Adipocyte (in vitro differentiated cells): ENCODE measurements around the gene UBXN11.

Experiments
- DNase-seq: peaks from one replicate; pipeline ENCODE4 v3.0.0-alpha.2; 2015; ENCODE audit warnings: low read depth
- H3K27me3 ChIP-seq: replicated peaks from 2 replicates; pipeline ENCODE4 v1.7.0; 2013; ENCODE audit warnings: mild to moderate bottlenecking, low read length, moderate library complexity; ENCODE audit not compliant: control insufficient read depth, insufficient read depth
- H3K36me3 ChIP-seq: 2 replicates; pipeline ENCODE4 v1.7.0; 2013; ENCODE audit warnings: low read length, mild to moderate bottlenecking, moderate library complexity; ENCODE audit not compliant: control insufficient read depth, insufficient read depth, severe bottlenecking
- H3K4me1 ChIP-seq: 2 replicates; pipeline ENCODE4 v1.7.0; 2013; ENCODE audit warnings: mild to moderate bottlenecking, low read length, moderate library complexity; ENCODE audit not compliant: control insufficient read depth, insufficient read depth
- H3K4me3 ChIP-seq: 2 replicates; pipeline ENCODE4 v1.7.0; 2013; ENCODE audit warnings: mild to moderate bottlenecking, low read length, moderate library complexity
- H3K9ac ChIP-seq: 2 replicates; pipeline ENCODE4 v1.7.0; 2013; ENCODE audit warnings: mild to moderate bottlenecking, low read length, moderate library complexity
- H3K9me3 ChIP-seq: 2 replicates; pipeline ENCODE4 v1.7.0; 2013; ENCODE audit warnings: mild to moderate bottlenecking, low read length, moderate library complexity; ENCODE audit not compliant: control insufficient read depth

The UBXN11 gene

DNA sequence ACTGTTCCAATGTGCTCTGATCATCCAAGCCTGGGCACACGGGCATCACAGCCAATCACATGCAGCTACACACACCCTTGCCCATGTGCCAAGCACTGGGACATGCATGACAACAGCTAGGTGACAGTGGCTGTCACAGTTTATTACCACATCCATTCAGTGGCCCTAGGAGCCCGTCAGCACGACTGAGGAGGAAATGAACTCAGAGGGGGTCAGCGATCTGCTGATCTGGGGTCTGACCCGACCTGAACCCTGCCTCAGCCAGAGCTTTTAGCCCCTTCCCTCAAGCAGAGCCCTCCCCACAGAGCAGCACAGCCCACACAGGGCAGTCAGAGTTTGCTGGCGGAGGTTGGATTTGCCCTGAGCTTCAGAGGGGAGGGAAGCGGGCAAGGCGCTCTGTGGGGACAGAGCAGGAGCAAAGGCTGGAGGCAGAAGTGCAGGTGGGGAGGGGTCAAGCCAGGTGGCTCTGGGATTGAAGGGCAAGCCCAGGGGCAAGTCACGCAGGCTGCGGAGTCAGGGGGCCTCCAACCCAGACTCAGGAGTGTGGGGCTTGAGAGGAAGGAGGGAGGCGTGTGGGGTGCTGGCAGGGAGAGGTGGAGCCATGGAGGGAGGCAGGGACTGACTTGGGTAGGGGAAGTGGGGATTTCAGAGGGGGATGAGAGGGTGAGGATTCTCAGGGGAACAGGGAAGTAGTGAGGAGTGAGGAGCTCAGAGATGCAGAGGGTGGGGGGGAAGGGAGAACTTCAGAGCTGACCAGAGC lies 16.1 kb downstream of the UBXN11 start:
- H3K4me3 ChIP-seq, result no peak overlapping the region
- H3K9me3 ChIP-seq, result no peaks in the 10 kb centered on the region
- peaks cover 6% of the 10 kb centered on the region for H3K36me3 ChIP-seq
- DNase-seq, result no peak
- H3K9ac ChIP-seq, result no peak overlapping the region
- no peaks in the 10 kb centered on the region for H3K27me3 ChIP-seq
- H3K4me1 ChIP-seq, result peaks cover 27% of the 10 kb centered on the region

- Histone ChIP-seq H3K4me3 (no peak overlapping the region), H3K9me3 (no peaks in the 10 kb centered on the region), H3K27me3 (no peaks in the 10 kb centered on the region), H3K9ac (no peak overlapping the region), H3K4me1 (peaks cover 35% of the 10 kb centered on the region), H3K36me3 (peaks cover 6% of the 10 kb centered on the region)
- DNase-seq, result no peak
Measured at GRCh38 chr1:26289158-26290059, 17.0 kb downstream of the UBXN11 start.

GRCh38 chr1:26288311-26288941 lies 18.0 kb downstream of the UBXN11 start:
- no peaks in the 10 kb centered on the region for H3K9me3 ChIP-seq
- no peak for DNase-seq
- H3K27me3 ChIP-seq, result no peaks in the 10 kb centered on the region
- H3K36me3 ChIP-seq, result no peaks in the 10 kb centered on the region
- H3K4me1 ChIP-seq, result peaks cover 45% of the 10 kb centered on the region
- H3K4me3 ChIP-seq, result no peak overlapping the region
- H3K9ac ChIP-seq, result no peak overlapping the region

GRCh38 chr1:26287811-26288210 lies 18.6 kb downstream of the UBXN11 start:
- no peak overlapping the region for H3K4me3 ChIP-seq
- no peak overlapping the region for H3K9ac ChIP-seq
- no peaks in the 10 kb centered on the region for H3K27me3 ChIP-seq
- H3K9me3 ChIP-seq, result no peaks in the 10 kb centered on the region
- peaks cover 51% of the 10 kb centered on the region for H3K4me1 ChIP-seq
- no peak for DNase-seq
- H3K36me3 ChIP-seq, result no peaks in the 10 kb centered on the region

DNA sequence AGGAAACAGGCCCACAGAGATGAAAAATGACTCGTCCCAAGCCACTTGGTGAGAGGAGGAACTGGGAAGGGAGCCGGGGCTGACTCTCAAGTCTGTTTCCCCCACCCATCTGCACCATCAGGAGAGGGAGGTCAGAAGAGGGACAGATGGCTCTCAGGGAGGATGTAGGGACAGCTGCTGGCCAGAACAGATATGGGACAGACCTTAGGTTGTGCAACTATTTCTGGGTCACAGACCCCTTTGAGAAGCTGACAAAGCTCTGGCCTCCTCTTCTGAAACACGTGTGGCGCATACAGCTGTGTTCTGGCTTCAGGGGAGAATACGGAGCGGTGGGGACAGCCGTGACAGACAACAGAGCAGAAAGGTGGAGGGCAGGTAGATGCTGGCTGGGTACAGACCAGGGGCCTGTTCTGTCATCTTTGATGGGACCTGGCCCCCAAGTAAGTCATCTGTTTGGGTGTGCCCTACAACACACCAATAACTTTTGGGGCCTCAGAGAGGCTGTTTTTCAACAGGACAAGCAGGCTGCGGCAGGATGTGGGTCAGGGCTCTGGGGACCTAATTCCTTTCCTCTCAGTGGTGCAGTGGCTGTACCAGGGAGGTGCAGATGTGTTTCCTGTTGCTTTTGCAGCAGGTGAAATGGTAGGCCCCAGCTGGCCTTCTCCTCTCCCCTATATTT lies 19.3 kb downstream of the UBXN11 start:
- no peak for DNase-seq
- Histone ChIP-seq H3K9ac (peak overlapping the region; percentile 30), H3K4me3 (no peak overlapping the region), H3K36me3 (no peaks in the 10 kb centered on the region), H3K4me1 (peaks cover 57% of the 10 kb centered on the region), H3K27me3 (no peaks in the 10 kb centered on the region), H3K9me3 (no peaks in the 10 kb centered on the region)

GRCh38 chr1:26286064-26286416 lies 20.4 kb downstream of the UBXN11 start:
- Histone ChIP-seq H3K36me3 (peaks cover 4% of the 10 kb centered on the region), H3K4me1 (peaks cover 67% of the 10 kb centered on the region), H3K27me3 (no peaks in the 10 kb centered on the region), H3K9ac (no peak overlapping the region), H3K4me3 (no peak overlapping the region), H3K9me3 (no peaks in the 10 kb centered on the region)
- no peak for DNase-seq

DNA sequence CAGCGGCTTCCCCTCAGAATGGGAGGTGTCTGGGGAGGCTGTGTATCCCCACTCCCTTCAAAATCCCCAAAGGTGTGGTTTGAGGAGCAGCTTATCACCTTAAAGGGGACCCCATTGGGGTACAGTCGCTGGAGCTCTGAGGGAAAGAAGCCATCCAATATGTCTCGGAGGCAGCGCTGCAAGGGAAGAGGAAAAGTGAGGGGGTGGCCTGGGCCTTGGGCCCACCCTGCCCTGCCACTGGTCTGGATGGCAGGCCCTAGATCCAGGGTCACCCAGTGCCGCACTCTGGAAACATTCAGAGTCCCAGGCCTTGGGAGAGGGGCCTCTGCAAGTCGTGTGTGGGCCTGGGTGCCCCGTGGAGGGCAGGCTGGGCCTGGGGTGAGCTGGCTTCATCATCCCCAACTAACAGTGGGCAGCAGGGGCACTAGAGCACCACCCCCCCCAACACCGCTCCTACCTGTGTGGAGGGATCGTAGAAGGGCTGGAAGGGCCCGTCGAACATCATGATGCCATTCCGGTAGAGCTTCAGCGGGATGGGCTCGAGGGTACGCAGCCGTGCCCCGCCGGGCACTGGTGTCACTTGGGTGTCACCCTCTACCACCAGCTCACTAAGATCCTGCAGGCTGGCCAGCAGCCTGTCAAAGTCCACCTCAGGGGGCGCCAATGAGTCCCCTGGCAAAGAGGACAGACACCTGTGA lies 20.9 kb downstream of the UBXN11 start:
- no peaks in the 10 kb centered on the region for H3K27me3 ChIP-seq
- no peak overlapping the region for H3K4me3 ChIP-seq
- H3K36me3 ChIP-seq, result peaks cover 4% of the 10 kb centered on the region
- DNase-seq, result no peak
- no peaks in the 10 kb centered on the region for H3K9me3 ChIP-seq
- peaks cover 69% of the 10 kb centered on the region for H3K4me1 ChIP-seq
- peak overlapping the region; percentile 75 for H3K9ac ChIP-seq

DNA sequence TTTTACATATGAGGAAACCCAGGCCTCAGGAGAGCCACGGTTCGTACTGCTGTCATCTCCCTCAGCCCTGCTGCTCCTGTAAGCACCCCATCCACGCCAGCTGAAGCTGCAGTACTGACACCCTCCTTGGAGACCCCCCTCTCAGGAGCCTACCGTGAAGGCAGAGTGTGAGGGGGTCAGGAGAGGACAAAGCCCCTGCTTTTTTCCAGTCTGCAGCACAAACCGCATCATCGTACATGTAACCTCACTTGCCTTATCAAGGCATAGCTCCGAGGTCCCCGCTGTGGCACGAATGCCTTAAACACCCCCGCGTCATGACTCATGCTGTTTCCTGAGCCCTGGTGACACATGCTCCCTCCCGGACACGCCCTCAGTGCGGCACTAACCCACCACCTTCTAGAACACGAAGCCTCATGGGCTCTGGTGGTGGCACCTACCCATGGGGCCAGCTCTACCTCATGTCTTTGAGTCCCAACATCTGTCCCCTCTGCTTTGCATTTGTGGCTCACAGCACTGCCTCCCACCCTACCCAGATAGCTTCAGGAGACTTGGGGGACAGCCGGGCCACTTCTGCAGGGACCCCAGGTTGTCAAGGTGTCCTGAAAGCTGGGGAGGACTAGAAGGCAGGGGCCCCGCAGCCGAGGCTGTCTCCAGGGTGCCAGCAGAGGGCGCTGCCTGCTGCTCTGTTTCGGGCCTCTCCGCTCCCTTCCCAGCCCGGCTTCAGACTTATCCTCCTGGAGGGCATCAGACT lies 21.7 kb downstream of the UBXN11 start:
- peak overlapping the region; percentile 75 for H3K9ac ChIP-seq
- H3K4me1 ChIP-seq, result peaks cover 69% of the 10 kb centered on the region
- no peaks in the 10 kb centered on the region for H3K27me3 ChIP-seq
- H3K4me3 ChIP-seq, result peak overlapping the region; percentile 47
- DNase-seq, result peak; percentile 95
- peaks cover 4% of the 10 kb centered on the region for H3K36me3 ChIP-seq
- H3K9me3 ChIP-seq, result no peaks in the 10 kb centered on the region

DNA sequence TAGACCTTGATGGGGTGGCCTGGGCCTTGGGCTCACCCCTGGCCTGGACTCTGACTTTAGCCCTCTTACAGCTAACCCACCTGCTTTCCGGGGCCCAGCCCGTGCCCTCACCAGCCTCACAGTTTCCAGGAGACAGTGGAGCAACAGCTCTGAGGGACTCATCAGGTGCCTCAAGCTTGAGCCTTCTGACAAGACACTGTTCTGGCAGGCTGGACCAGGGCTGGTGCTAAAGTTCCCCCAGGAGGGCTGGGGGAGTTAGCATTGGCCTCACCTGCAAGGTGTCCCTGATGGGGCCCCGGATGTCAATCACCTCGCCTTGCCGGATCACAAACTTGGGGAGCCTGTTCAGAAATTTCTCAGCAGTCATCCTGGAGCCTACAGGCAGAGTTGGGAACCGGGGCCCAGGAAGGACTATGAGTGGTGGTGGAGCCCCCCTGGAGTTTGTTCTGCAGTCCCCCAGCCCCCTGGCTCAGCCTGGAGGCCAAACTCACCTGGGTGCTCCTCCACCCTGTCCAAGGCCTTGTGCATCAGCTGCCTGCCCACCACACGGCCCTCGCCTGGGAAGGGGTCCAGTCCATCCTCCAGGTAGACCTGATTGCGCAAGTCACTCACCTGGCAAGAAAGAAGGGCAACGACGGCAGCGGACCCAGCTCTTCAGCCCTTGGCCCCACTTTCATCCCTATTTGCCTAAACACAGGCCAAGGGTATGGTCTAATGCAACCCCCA lies 22.4 kb downstream of the UBXN11 start:
- Histone ChIP-seq H3K4me1 (peaks cover 76% of the 10 kb centered on the region), H3K36me3 (peaks cover 4% of the 10 kb centered on the region), H3K9ac (peak overlapping the region; percentile 75), H3K4me3 (peak overlapping the region; percentile 47), H3K27me3 (no peaks in the 10 kb centered on the region), H3K9me3 (no peaks in the 10 kb centered on the region)
- DNase-seq, result no peak
